K562 (cell line): ENCODE results near the gene DIP2C.

Experiments
- CTCF ChIP-seq, 3 experiments: IDR thresholded peaks in 2 of 3; conservative IDR thresholded peaks in 1 of 3; 2 replicates each; pipeline ENCODE4 v1.5.1; 2011 to 2012; ENCODE audit warnings: low read length in 3 of 3, mild to moderate bottlenecking in 3 of 3, control low read depth in 2 of 3, improper control_type of control experiment in 1 of 3, inconsistent platforms in 1 of 3, low read depth in 1 of 3, mixed read lengths in 1 of 3, moderate library complexity in 1 of 3; ENCODE audit not compliant: insufficient read depth in 2 of 3
- FOXM1 ChIP-seq, 2 experiments: fragments of 450-650 bp in 1 of 2; sonication (generic) in 1 of 2; formaldehyde crosslinking in 1 of 2; IDR thresholded peaks; 2 replicates each; pipeline versions ENCODE4 v1.6.1 to v1.9.0; 2017 to 2022; ENCODE audit warnings: low read depth in 2 of 2, mild to moderate bottlenecking in 2 of 2, missing genetic modification reagents in 1 of 2, moderate library complexity in 1 of 2
- GABPB1 ChIP-seq: sonication (generic); formaldehyde crosslinking; IDR thresholded peaks from 2 replicates; pipeline ENCODE4 v1.8.0; 2022; ENCODE audit warnings: mild to moderate bottlenecking, missing genetic modification reagents
- KLF6 ChIP-seq: fragments of 250-450 bp; sonication (Bioruptor Pico); IDR thresholded peaks from 2 replicates; pipeline ENCODE4 v1.4.0; 2020; ENCODE audit warnings: mild to moderate bottlenecking, moderate library complexity, borderline replicate concordance
- RAD51 ChIP-seq: fragments of 450-650 bp; IDR thresholded peaks from 2 replicates; pipeline ENCODE4 v1.7.1; 2016; ENCODE audit warnings: low read depth, mild to moderate bottlenecking, borderline replicate concordance
- RBM22 ChIP-seq: fragments of 200-400 bp; formaldehyde crosslinking; IDR thresholded peaks from 2 replicates; pipeline ENCODE4 v1.6.1; 2018; ENCODE audit warnings: low read length, low read depth; ENCODE audit not compliant: poor library complexity, severe bottlenecking
- RBM34 ChIP-seq: fragments of 200-400 bp; formaldehyde crosslinking; IDR thresholded peaks from 2 replicates; pipeline ENCODE4 v1.6.1; 2018; ENCODE audit warnings: low read length, borderline replicate concordance; ENCODE audit not compliant: insufficient read depth
- RNF2 ChIP-seq: sonication (generic); IDR thresholded peaks from 2 replicates; pipeline ENCODE4 v1.6.1; 2016
- YY1 ChIP-seq, 3 experiments: IDR thresholded peaks; 2 replicates each; pipeline ENCODE4 v1.6.1; 2011; ENCODE audit warnings: low read length in 2 of 3, mild to moderate bottlenecking in 2 of 3, moderate library complexity in 2 of 3, borderline replicate concordance in 1 of 3, control low read depth in 1 of 3, low read depth in 1 of 3; ENCODE audit not compliant: insufficient read depth in 3 of 3, insufficient replicate concordance in 2 of 3, control insufficient read depth in 1 of 3, insufficient read length in 1 of 3; ENCODE audit errors: extremely low read depth in 1 of 3
- ZBTB26 ChIP-seq: fragments of 450-650 bp; formaldehyde crosslinking; IDR thresholded peaks from 2 replicates; pipeline ENCODE4 v1.4.0; 2022; ENCODE audit warnings: missing genetic modification characterization
- ZNF431 ChIP-seq: sonication (generic); formaldehyde crosslinking; IDR thresholded peaks from 2 replicates; pipeline ENCODE4 v1.8.0; 2022; ENCODE audit warnings: mild to moderate bottlenecking, missing genetic modification reagents
- ZNF764 ChIP-seq: fragments of 250-450 bp; sonication (Bioruptor Pico); IDR thresholded peaks from 2 replicates; pipeline ENCODE4 v1.4.0; 2020; ENCODE audit warnings: low read depth, mild to moderate bottlenecking, moderate library complexity

GRCh38 chr10:627032-627992 lies 62.2 kb downstream of the DIP2C start:
- no peak for TF ChIP-seq ZBTB26 (CRISPR knock-in tag)
- TF ChIP-seq ZNF431 (CRISPR knock-in tag) = no peak
- no peak for TF ChIP-seq YY1 (IDR thresholded peaks at IDR 0.05; ENCODE audit: borderline replicate concordance in 1 of 3, control insufficient read depth in 1 of 3, extremely low read depth in 1 of 3, insufficient read depth in 3 of 3, insufficient read length in 1 of 3, insufficient replicate concordance in 2 of 3, low read depth in 1 of 3, low read length in 2 of 3)
- TF ChIP-seq ZNF764 (CRISPR knock-in tag) = no peak
- TF ChIP-seq RBM22 = no peak
- no peak for TF ChIP-seq CTCF (IDR thresholded peaks at IDR 0.05 in 2 of 3, conservative IDR thresholded peaks at IDR 0.05 in 1 of 3; ENCODE audit: insufficient read depth in 2 of 3, low read depth in 1 of 3, low read length in 3 of 3)
- no peak for TF ChIP-seq KLF6 (CRISPR knock-in tag)
- no peak for TF ChIP-seq RBM34
- TF ChIP-seq GABPB1 (CRISPR knock-in tag) = no peak
- TF ChIP-seq RAD51 = no peak
- no peak for TF ChIP-seq FOXM1 (IDR thresholded peaks at IDR 0.05; ENCODE audit: low read depth)
- no peak for TF ChIP-seq FOXM1 (CRISPR knock-in tag; IDR thresholded peaks at IDR 0.05; ENCODE audit: low read depth)
- no peak for TF ChIP-seq RNF2
